Suppressor macrophage treated with lipopolysaccharide for 1 hour (primary cell): ENCODE results near the gene COMTD1.
"Not testable (repeated sequence)": the region's sequence is repeated elsewhere in the genome, so short reads cannot be mapped to it uniquely, and the experiment has no call there.

Source experiments
- DNase-seq, 3 donors: peaks; one replicate each; pipeline ENCODE4 v3.0.0-alpha.2; 2020 to 2022

Gene COMTD1

GRCh38 chr10:75189266-75190096 is 46.3 kb downstream of the COMTD1 start:
- DNase-seq = no peak

- not testable (repeated sequence) for DNase-seq
These were observed 47.2 kb downstream of the COMTD1 start for GRCh38 chr10:75188522-75188921.

- peak; percentile 69 to 71 (median 70) for DNase-seq
These were observed 47.8 kb downstream of the COMTD1 start for GRCh38 chr10:75187961-75188426.

GRCh38 chr10:75186310-75186709 is 49.4 kb downstream of the COMTD1 start:
- no peak for DNase-seq
